Measurements from ENCODE around the gene HSBP1. TPM values are rescaled to one million over a fixed set of nuclear protein-coding genes. Genes with fewer than 3 reads are reported as not detected.

HSBP1 gene
- total RNA-seq, 1 experiment from 2014 or later = 167 TPM

DNA sequence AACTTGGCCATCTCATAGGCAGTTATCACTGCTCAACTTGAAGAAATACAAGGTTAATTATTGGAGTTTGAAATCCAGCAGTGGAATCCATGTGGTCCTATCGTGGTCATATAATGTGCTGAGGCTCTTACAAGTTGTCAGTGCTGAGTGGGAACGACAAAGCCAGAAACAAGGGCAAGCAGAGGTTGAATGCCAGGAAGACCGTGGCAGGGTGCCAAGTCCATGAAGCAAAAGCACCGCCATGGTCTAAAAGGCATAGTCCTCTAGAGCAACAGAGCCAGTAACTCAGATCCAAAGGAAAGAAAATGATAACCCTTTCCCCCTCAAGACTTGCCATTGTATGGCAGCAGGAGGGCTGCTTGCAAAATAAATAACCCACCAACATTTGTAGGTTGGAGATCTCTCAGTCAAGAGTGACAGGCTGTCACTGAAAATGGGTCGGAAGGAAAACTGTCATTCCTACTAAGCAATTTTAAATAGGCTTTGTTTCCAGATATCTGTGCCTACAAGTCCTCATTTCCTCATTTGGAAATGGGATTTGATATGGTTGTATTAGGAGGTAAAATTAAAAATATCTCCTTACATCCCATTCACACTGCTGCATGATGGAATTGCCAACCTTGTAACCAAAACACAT, 36.4 kb upstream of the HSBP1 start:
- H3K27ac ChIP-seq (ENCODE audit: low read length) = no peak overlapping the region
- H3K9ac ChIP-seq (ENCODE audit: low read length) = no peak overlapping the region
- ChIA-PET CTCF (no interaction called here), POLR2A (ENCODE audit: unreplicated experiment) (interaction anchor here (0.5 kb wide), 1 partner anchor 42 kb away, joined by 3 read pairs; no protein-coding TSS in a partner anchor)
- no peaks in the 10 kb centered on the region for H3F3A ChIP-seq (ENCODE audit: low read length, unreplicated experiment)
- intact Hi-C loops (cut with micrococcal nuclease) = no loop called here
- ATAC-seq (no peak), DNase-seq (no peak)
- no peak overlapping the region for H3K4me2 ChIP-seq (ENCODE audit: low read length)
- no peaks in the 10 kb centered on the region for H3K9me3 ChIP-seq (ENCODE audit: low read length)
- no peaks in the 10 kb centered on the region for H3K79me2 ChIP-seq (ENCODE audit: low read length)
- no peak for TF ChIP-seq EZH2phosphoT487 (IDR thresholded peaks at IDR 0.05; ENCODE audit: borderline replicate concordance, low read length)
- TF ChIP-seq, protein P1, sequence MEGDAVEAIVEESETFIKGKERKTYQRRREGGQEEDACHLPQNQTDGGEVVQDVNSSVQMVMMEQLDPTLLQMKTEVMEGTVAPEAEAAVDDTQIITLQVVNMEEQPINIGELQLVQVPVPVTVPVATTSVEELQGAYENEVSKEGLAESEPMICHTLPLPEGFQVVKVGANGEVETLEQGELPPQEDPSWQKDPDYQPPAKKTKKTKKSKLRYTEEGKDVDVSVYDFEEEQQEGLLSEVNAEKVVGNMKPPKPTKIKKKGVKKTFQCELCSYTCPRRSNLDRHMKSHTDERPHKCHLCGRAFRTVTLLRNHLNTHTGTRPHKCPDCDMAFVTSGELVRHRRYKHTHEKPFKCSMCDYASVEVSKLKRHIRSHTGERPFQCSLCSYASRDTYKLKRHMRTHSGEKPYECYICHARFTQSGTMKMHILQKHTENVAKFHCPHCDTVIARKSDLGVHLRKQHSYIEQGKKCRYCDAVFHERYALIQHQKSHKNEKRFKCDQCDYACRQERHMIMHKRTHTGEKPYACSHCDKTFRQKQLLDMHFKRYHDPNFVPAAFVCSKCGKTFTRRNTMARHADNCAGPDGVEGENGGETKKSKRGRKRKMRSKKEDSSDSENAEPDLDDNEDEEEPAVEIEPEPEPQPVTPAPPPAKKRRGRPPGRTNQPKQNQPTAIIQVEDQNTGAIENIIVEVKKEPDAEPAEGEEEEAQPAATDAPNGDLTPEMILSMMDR (conservative IDR thresholded peaks at IDR 0.05; ENCODE audit: low read depth, low read length) = no peak
- no peak for TF ChIP-seq EZH2 (IDR thresholded peaks at IDR 0.05; ENCODE audit: low read length, unreplicated experiment)
- no peak overlapping the region for H2AFZ ChIP-seq (ENCODE audit: low read length)
- H3K36me3 ChIP-seq (ENCODE audit: low read depth, low read length) = no peaks in the 10 kb centered on the region
- H3K9me2 ChIP-seq (replicated peaks; ENCODE audit: low read length) = no peaks in the 10 kb centered on the region
- no peaks in the 10 kb centered on the region for H3K27me3 ChIP-seq (ENCODE audit: low read length)
- H3K4me1 ChIP-seq (ENCODE audit: insufficient read depth, low read length) = no peaks in the 10 kb centered on the region
- H3K4me3 ChIP-seq (ENCODE audit: low read length) = no peak overlapping the region
- H4K20me1 ChIP-seq (ENCODE audit: low read length) = no peaks in the 10 kb centered on the region
- no TSS peak for BruUV-seq (replicated peaks)

DNA sequence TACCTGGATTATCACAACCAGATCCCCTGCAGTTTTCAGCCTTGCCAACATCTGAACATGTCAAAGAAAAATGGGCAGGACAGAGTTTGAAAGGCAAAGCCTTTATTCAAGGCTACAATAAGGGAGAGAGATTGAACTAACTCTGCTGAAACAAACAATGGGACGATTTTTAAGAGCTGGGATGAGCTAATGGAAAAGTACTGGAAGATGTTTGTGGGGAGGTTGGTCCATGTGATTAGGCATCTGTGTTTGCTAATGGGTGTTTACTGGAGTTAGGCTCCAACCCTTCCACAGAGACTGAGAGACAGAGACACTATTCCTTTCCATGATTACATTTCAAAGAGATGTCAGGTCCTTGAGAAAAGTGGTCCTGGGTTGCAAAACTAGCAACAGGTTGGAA, 35.0 kb upstream of the HSBP1 start:
- ChIA-PET POLR2A (ENCODE audit: unreplicated experiment) (no interaction called here), CTCF (no interaction called here)
- Histone ChIP-seq H3K79me2 (ENCODE audit: low read length) (no peaks in the 10 kb centered on the region), H3K9me3 (ENCODE audit: low read length) (no peaks in the 10 kb centered on the region), H3K9ac (ENCODE audit: low read length) (no peak overlapping the region), H3F3A (ENCODE audit: low read length, unreplicated experiment) (no peaks in the 10 kb centered on the region), H3K36me3 (ENCODE audit: low read depth, low read length) (no peaks in the 10 kb centered on the region), H3K4me1 (ENCODE audit: insufficient read depth, low read length) (no peaks in the 10 kb centered on the region), H3K4me3 (ENCODE audit: low read length) (no peak overlapping the region), H3K27ac (ENCODE audit: low read length) (no peak overlapping the region), H3K27me3 (ENCODE audit: low read length) (no peaks in the 10 kb centered on the region), H3K9me2 (replicated peaks; ENCODE audit: low read length) (no peaks in the 10 kb centered on the region), H2AFZ (ENCODE audit: low read length) (no peak overlapping the region), H4K20me1 (ENCODE audit: low read length) (no peaks in the 10 kb centered on the region), H3K4me2 (ENCODE audit: low read length) (no peak overlapping the region)
- ATAC-seq = no peak
- TF ChIP-seq EZH2phosphoT487 (IDR thresholded peaks at IDR 0.05; ENCODE audit: borderline replicate concordance, low read length) (no peak), EZH2 (IDR thresholded peaks at IDR 0.05; ENCODE audit: low read length, unreplicated experiment) (no peak)
- TF ChIP-seq, protein P1 (conservative IDR thresholded peaks at IDR 0.05; ENCODE audit: low read depth, low read length) = no peak
- intact Hi-C loops (cut with micrococcal nuclease) = no loop called here
- BruUV-seq (replicated peaks) = no TSS peak
- DNase-seq = no peak

DNA sequence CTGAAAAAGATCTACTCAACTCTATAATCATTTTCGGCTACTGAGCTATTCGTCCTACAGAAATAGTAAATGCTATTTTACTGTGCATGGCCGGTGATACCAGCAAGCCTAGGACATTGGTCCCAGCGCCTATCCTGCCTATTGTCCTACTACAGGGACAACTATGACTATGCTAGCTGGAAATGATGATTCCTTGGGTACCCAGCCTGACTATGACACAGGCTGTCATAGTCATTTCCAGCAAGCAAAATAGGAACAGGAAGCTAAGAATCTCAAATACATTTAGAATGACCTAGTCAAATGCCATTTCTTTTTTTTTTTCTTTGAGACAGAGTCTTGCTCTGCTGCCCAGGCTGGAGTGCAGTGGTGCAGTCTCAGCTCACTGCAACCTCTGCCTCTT, 33.7 kb upstream of the HSBP1 start:
- ChIA-PET POLR2A (ENCODE audit: unreplicated experiment) (interaction anchor here (0.6 kb wide), 1 partner anchor 29 kb away, joined by 8 read pairs; no protein-coding TSS in a partner anchor), CTCF (no interaction called here)
- Histone ChIP-seq H3K4me3 (ENCODE audit: low read length) (no peak overlapping the region), H2AFZ (ENCODE audit: low read length) (no peak overlapping the region), H3K9ac (ENCODE audit: low read length) (no peak overlapping the region), H3K27ac (ENCODE audit: low read length) (no peak overlapping the region), H3K4me2 (ENCODE audit: low read length) (no peak overlapping the region), H3K36me3 (ENCODE audit: low read depth, low read length) (no peaks in the 10 kb centered on the region), H3K79me2 (ENCODE audit: low read length) (no peaks in the 10 kb centered on the region), H3K9me2 (replicated peaks; ENCODE audit: low read length) (no peaks in the 10 kb centered on the region), H3K4me1 (ENCODE audit: insufficient read depth, low read length) (no peaks in the 10 kb centered on the region), H3F3A (ENCODE audit: low read length, unreplicated experiment) (no peaks in the 10 kb centered on the region), H3K9me3 (ENCODE audit: low read length) (no peaks in the 10 kb centered on the region), H4K20me1 (ENCODE audit: low read length) (no peaks in the 10 kb centered on the region), H3K27me3 (ENCODE audit: low read length) (no peaks in the 10 kb centered on the region)
- BruUV-seq (replicated peaks) = no TSS peak
- ATAC-seq = no peak
- intact Hi-C loops (cut with micrococcal nuclease) = no loop called here
- TF ChIP-seq, protein P1 (conservative IDR thresholded peaks at IDR 0.05; ENCODE audit: low read depth, low read length) = no peak
- TF ChIP-seq EZH2 (IDR thresholded peaks at IDR 0.05; ENCODE audit: low read length, unreplicated experiment) (no peak), EZH2phosphoT487 (IDR thresholded peaks at IDR 0.05; ENCODE audit: borderline replicate concordance, low read length) (no peak)
- no peak for DNase-seq

Measured in PC-3 (cell line).